HCT116 (cell line): ENCODE results near the gene AMOT. TPM values are rescaled to one million over a fixed set of nuclear protein-coding genes. Genes with fewer than 3 reads are reported as not detected.
A peak's percentile ranks its signal among the peaks of the same experiment; 100 is the strongest.

Experiments
- ATAC-seq: fragments of 200-7000 bp; cut with Tn5 transposase; 2 replicates; pipeline ENCODE4 v1.9.1; 2020; ENCODE audit warnings: mild to moderate bottlenecking, moderate library complexity
- Bru-seq: library from RNA; stranded (reverse); fragments of 400-500 nt; gene quantifications from one replicate; lab custom pipeline; 2021; lab: Mats Ljungman, UMichigan
- BruChase-seq, 2 experiments: library from RNA; stranded (reverse); fragments of 400-500 nt; gene quantifications; one replicate each; lab custom pipeline; 2021; lab: Mats Ljungman, UMichigan
- BruUV-seq: library from RNA; stranded (reverse); fragments of 400-500 nt; replicated peaks from 2 replicates; lab custom pipeline; 2021; lab: Mats Ljungman, UMichigan
- CTCF ChIA-PET: fragments of 300-600 bp; sonication (Branson Sonifier 250); formaldehyde crosslinking; loops from one replicate; lab custom pipeline; 2021; ENCODE audit warnings: antibody characterized with exemption; lab: Charles Lee
- POLR2A ChIA-PET: fragments of 300-600, 350-600 bp; sonication (Branson Sonifier 250); formaldehyde crosslinking; loops from one replicate; lab custom pipeline; 2021; ENCODE audit warnings: antibody characterized with exemption; lab: Charles Lee
- RAD21 ChIA-PET, 2 experiments: fragments of 300-600 bp; sonication (Branson Sonifier 250); formaldehyde crosslinking; loops; one replicate each; lab custom pipeline; 2023; ENCODE audit warnings: low total read pairs in 2 of 2; ENCODE audit not compliant: uncharacterized antibody in 2 of 2, unreplicated experiment in 2 of 2, low non-redundant PET in 1 of 2; lab: Charles Lee
- DNase-seq: peaks from one replicate; pipeline ENCODE4 v3.0.0-alpha.2; 2010; ENCODE audit warnings: low read depth, low spot score
- H2AFZ ChIP-seq: fragments of 200-600 bp; shearing (Covaris generic), sonication (generic); 2 replicates; pipeline ENCODE4 v1.6.1; 2017; ENCODE audit warnings: low read depth, mixed run types, mixed read lengths, antibody characterized with exemption, low read length; ENCODE audit not compliant: poor library complexity, severe bottlenecking
- H3K27ac ChIP-seq: 2 replicates; pipeline ENCODE4 v1.5.1; 2012; ENCODE audit warnings: low read depth, low read length
- H3K27me3 ChIP-seq: fragments of 200-600 bp; sonication (generic); 2 replicates; pipeline ENCODE4 v1.6.1; 2016; ENCODE audit warnings: mixed run types, low read length, mixed read lengths; ENCODE audit not compliant: insufficient read depth
- H3K36me3 ChIP-seq, 2 experiments: fragments of 200-500 bp in 1 of 2; fragments of 200-600 bp in 1 of 2; sonication (Bioruptor generic) in 1 of 2; sonication (generic) in 1 of 2; 2 replicates each; pipeline versions ENCODE4 v1.5.1 to v1.6.1; 2014 to 2016; ENCODE audit warnings: low read length in 2 of 2, inconsistent platforms in 1 of 2, mixed read lengths in 1 of 2, mixed run types in 1 of 2; ENCODE audit not compliant: insufficient read depth in 2 of 2, control insufficient read depth in 1 of 2
- H3K4me1 ChIP-seq, 2 experiments: fragments of 200-600 bp in 1 of 2; sonication (generic) in 1 of 2; 2 replicates each; pipeline versions ENCODE4 v1.5.1 to v1.6.1; 2012 to 2017; ENCODE audit warnings: low read length in 2 of 2, inconsistent platforms in 1 of 2, mild to moderate bottlenecking in 1 of 2, mixed read lengths in 1 of 2, mixed run types in 1 of 2, moderate library complexity in 1 of 2; ENCODE audit not compliant: insufficient read depth in 2 of 2, control insufficient read depth in 1 of 2
- H3K4me2 ChIP-seq: fragments of 200-600 bp; sonication (generic); 2 replicates; pipeline ENCODE4 v1.6.1; 2017; ENCODE audit warnings: mixed run types, low read length, mixed read lengths
- H3K4me3 ChIP-seq, 2 experiments: fragments of 200-600 bp in 1 of 2; sonication (generic) in 1 of 2; replicated peaks in 1 of 2; 2 replicates each; pipeline ENCODE4 v1.5.1; 2011 to 2016; ENCODE audit warnings: low read length in 2 of 2, control low read depth in 1 of 2, low read depth in 1 of 2, mild to moderate bottlenecking in 1 of 2, mixed read lengths in 1 of 2, mixed run types in 1 of 2
- H3K79me2 ChIP-seq: fragments of 200-600 bp; sonication (generic); 2 replicates; pipeline ENCODE4 v1.6.1; 2017; ENCODE audit warnings: mild to moderate bottlenecking, mixed run types, low read length, moderate library complexity, mixed read lengths; ENCODE audit not compliant: insufficient read depth
- H3K9ac ChIP-seq: fragments of 200-600 bp; sonication (generic); 2 replicates; pipeline ENCODE4 v1.6.1; 2016; ENCODE audit warnings: low read length, mixed read lengths
- H3K9me2 ChIP-seq: fragments of 200-600 bp; sonication (generic), shearing (Covaris generic); 2 replicates; pipeline ENCODE4 v1.6.1; 2017; ENCODE audit warnings: mixed run types, mild to moderate bottlenecking, moderate library complexity; ENCODE audit not compliant: insufficient read depth
- H3K9me3 ChIP-seq, 2 experiments: fragments of 200-500 bp in 1 of 2; fragments of 200-600 bp in 1 of 2; sonication (Bioruptor generic) in 1 of 2; sonication (generic) in 1 of 2; 2 replicates each; pipeline ENCODE4 v1.6.1; 2014 to 2017; ENCODE audit warnings: low read length in 2 of 2, mixed read lengths in 2 of 2, inconsistent platforms in 1 of 2, low read depth in 1 of 2, mild to moderate bottlenecking in 1 of 2, mixed run types in 1 of 2, moderate library complexity in 1 of 2; ENCODE audit not compliant: control insufficient read depth in 1 of 2, insufficient read depth in 1 of 2
- H4K20me1 ChIP-seq: fragments of 200-600 bp; sonication (generic), shearing (Covaris generic); 2 replicates; pipeline ENCODE4 v1.6.1; 2017; ENCODE audit warnings: mixed run types, mild to moderate bottlenecking, moderate library complexity; ENCODE audit not compliant: insufficient read depth
- EGR1 ChIP-seq: IDR thresholded peaks from 2 replicates; pipeline ENCODE4 v1.6.1; 2012; ENCODE audit warnings: low read depth
- POLR2A ChIP-seq: IDR thresholded peaks from 2 replicates; pipeline ENCODE4 v1.7.0; 2011; ENCODE audit warnings: borderline replicate concordance; ENCODE audit not compliant: insufficient read depth, insufficient read length; ENCODE audit errors: extremely low read depth
- POLR2AphosphoS5 ChIP-seq: IDR thresholded peaks from 2 replicates; pipeline ENCODE4 v1.6.1; 2011; ENCODE audit warnings: mild to moderate bottlenecking, low read depth, low read length, moderate library complexity
- SIN3A ChIP-seq: IDR thresholded peaks from 2 replicates; pipeline ENCODE4 v1.6.1; 2012; ENCODE audit warnings: low read depth
- SRF ChIP-seq: IDR thresholded peaks from 2 replicates; pipeline ENCODE4 v1.6.1; 2012; ENCODE audit warnings: low read depth
- TCF7L2 ChIP-seq: IDR thresholded peaks from 2 replicates; pipeline ENCODE4 v1.7.0; 2011; ENCODE audit warnings: borderline replicate concordance, inconsistent platforms; ENCODE audit not compliant: insufficient read depth, insufficient read length; ENCODE audit errors: extremely low read depth
- YY1 ChIP-seq: IDR thresholded peaks from 2 replicates; pipeline ENCODE4 v1.6.1; 2011; ENCODE audit warnings: low read length, low read depth, moderate library complexity, mild to moderate bottlenecking; ENCODE audit not compliant: insufficient replicate concordance; ENCODE audit errors: extremely low read depth
- intact Hi-C: fragments of 100-400 bp; cut with micrococcal nuclease; formaldehyde crosslinking; loops from 2 replicates; pipeline ENCODE4 v1.10.0; 2022
- long read RNA-seq: library from polyadenylated mRNA; unstranded; transcript quantifications from one replicate; pipeline ENCODE4 v2.0.0, GENCODE V29; 2021; ENCODE audit not compliant: unreplicated experiment
- polyA plus RNA-seq: library from polyadenylated mRNA; unstranded; fragments of >200 nt; gene quantifications from 2 replicates; pipeline ENCODE4 v1.2.1, GENCODE V29; 2012; ENCODE audit warnings: missing spikeins
- total RNA-seq: library from RNA; stranded (reverse); gene quantifications from one replicate; pipeline ENCODE4 v1.2.1, GENCODE V29; 2021; ENCODE audit not compliant: unreplicated experiment
- TF ChIP-seq, protein P1 (sequence below): IDR thresholded peaks from 2 replicates; pipeline ENCODE4 v1.6.1; 2012
- TF ChIP-seq, protein P2 (sequence below), 3 experiments: fragments of 200-600 bp in 1 of 3; sonication (generic) in 1 of 3; IDR thresholded peaks in 2 of 3; conservative IDR thresholded peaks in 1 of 3; 2 replicates each; pipeline ENCODE4 v1.5.1; 2012 to 2017; ENCODE audit warnings: low read depth in 2 of 3, low read length in 2 of 3, antibody characterized with exemption in 1 of 3, borderline replicate concordance in 1 of 3, control low read depth in 1 of 3, mild to moderate bottlenecking in 1 of 3, mixed read lengths in 1 of 3, mixed run types in 1 of 3, moderate library complexity in 1 of 3; ENCODE audit not compliant: insufficient read depth in 1 of 3

The AMOT gene, protein sequence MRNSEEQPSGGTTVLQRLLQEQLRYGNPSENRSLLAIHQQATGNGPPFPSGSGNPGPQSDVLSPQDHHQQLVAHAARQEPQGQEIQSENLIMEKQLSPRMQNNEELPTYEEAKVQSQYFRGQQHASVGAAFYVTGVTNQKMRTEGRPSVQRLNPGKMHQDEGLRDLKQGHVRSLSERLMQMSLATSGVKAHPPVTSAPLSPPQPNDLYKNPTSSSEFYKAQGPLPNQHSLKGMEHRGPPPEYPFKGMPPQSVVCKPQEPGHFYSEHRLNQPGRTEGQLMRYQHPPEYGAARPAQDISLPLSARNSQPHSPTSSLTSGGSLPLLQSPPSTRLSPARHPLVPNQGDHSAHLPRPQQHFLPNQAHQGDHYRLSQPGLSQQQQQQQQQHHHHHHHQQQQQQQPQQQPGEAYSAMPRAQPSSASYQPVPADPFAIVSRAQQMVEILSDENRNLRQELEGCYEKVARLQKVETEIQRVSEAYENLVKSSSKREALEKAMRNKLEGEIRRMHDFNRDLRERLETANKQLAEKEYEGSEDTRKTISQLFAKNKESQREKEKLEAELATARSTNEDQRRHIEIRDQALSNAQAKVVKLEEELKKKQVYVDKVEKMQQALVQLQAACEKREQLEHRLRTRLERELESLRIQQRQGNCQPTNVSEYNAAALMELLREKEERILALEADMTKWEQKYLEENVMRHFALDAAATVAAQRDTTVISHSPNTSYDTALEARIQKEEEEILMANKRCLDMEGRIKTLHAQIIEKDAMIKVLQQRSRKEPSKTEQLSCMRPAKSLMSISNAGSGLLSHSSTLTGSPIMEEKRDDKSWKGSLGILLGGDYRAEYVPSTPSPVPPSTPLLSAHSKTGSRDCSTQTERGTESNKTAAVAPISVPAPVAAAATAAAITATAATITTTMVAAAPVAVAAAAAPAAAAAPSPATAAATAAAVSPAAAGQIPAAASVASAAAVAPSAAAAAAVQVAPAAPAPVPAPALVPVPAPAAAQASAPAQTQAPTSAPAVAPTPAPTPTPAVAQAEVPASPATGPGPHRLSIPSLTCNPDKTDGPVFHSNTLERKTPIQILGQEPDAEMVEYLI
- total RNA-seq (7.7 TPM), Bru-seq, nascent RNA (percentile 29 among the genes with signal in this experiment), BruChase-seq, experiment 1, labeled RNA remaining after a 6-hour chase (percentile 39 among the genes with signal in this experiment), BruChase-seq, experiment 2, labeled RNA remaining after a 2-hour chase (percentile 37 among the genes with signal in this experiment)
- 2.5 and 3.3 TPM in 2 replicates for polyA plus RNA-seq
- long read RNA-seq, partial matches to known transcripts, result 0 of 1 reads
- long read RNA-seq, other reads (novel, unspliced or antisense), result 1 of 1 reads

DNA sequence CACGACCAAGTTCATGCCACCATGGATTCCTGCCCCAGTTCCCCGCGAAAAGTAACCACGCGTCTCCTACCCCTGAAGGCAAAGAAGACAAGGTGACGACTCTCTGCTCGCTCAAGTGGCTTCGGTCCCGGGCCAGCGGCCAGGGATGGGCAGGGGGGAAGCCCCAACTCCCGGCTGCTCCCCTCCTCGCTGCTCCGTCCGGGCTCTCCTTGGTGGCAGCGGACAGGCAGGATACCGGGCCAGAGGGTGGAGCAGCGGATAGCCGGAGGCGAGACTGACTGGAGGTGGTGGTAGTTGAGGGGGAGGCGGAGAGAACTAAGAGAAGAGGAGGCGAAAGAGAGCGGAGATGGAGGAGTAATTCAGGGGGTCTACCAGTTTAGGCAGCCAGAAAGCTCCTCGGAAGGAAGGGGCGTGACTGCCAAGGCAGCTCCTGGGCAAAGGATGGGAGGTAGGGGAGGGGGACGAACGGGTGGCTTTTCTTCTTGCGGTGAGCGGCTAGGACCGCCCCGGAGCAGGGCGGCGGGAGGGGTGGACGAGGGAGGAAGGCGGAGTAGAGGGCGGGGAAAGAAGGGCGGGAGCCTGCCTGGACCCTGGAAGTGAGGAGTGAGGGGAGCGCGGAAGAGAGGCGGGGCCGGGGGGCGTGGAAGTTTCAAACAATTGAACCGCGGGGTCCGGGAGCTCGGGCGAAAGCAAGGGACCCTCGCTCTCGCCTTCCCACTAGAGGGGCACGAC, at the start of gene AMOT:
Gene AMOT (minus strand): TSS at position 450 of the 732 bp plus-strand sequence. CDS start 17,705 bp downstream, outside the sequence.
- TF ChIP-seq POLR2A, result no peak
- no peak for TF ChIP-seq TCF7L2
- TF ChIP-seq, protein P1, sequence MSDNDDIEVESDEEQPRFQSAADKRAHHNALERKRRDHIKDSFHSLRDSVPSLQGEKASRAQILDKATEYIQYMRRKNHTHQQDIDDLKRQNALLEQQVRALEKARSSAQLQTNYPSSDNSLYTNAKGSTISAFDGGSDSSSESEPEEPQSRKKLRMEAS, result peak; percentile 18; the same call in 1 of the 2 replicates
- TF ChIP-seq SIN3A, result no peak
- TF ChIP-seq SRF, result no peak
- no peak for TF ChIP-seq EGR1
- 0 out of 2 replicates have a peak, but pooled peaks have one; percentile 15 for TF ChIP-seq POLR2AphosphoS5
- TF ChIP-seq YY1, result no peak
- TF ChIP-seq, protein P2, sequence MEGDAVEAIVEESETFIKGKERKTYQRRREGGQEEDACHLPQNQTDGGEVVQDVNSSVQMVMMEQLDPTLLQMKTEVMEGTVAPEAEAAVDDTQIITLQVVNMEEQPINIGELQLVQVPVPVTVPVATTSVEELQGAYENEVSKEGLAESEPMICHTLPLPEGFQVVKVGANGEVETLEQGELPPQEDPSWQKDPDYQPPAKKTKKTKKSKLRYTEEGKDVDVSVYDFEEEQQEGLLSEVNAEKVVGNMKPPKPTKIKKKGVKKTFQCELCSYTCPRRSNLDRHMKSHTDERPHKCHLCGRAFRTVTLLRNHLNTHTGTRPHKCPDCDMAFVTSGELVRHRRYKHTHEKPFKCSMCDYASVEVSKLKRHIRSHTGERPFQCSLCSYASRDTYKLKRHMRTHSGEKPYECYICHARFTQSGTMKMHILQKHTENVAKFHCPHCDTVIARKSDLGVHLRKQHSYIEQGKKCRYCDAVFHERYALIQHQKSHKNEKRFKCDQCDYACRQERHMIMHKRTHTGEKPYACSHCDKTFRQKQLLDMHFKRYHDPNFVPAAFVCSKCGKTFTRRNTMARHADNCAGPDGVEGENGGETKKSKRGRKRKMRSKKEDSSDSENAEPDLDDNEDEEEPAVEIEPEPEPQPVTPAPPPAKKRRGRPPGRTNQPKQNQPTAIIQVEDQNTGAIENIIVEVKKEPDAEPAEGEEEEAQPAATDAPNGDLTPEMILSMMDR (IDR thresholded peaks at IDR 0.05 in 2 of 3, conservative IDR thresholded peaks at IDR 0.05 in 1 of 3; ENCODE audit: borderline replicate concordance in 1 of 3, insufficient read depth in 1 of 3, low read depth in 2 of 3, low read length in 2 of 3), result no peak
- H3K4me1 ChIP-seq, result peaks cover 0 to 4% of the 10 kb centered on the region in 2 experiments; a peak in 1 of 4 replicates
- DNase-seq (peak; percentile 42), ATAC-seq (peak; percentile 86)
- no peaks in the 10 kb centered on the region for H3K27me3 ChIP-seq
- no peaks in the 10 kb centered on the region for H3K9me2 ChIP-seq
- no peaks in the 10 kb centered on the region for H3K9me3 ChIP-seq
- H3K4me3 ChIP-seq, result peak within 1 kb of the TSS; percentile 57 to 65
- peak within 1 kb of the TSS; percentile 45 for H2AFZ ChIP-seq
- H3K27ac ChIP-seq, result peak within 1 kb of the TSS; percentile 47; the same call in 1 of the 2 replicates
- H3K79me2 ChIP-seq, result no peaks in the 10 kb centered on the region
- BruUV-seq, result no TSS peak
- no peaks in the 10 kb centered on the region for H3K36me3 ChIP-seq
- ChIA-PET RAD21 (no interaction called here), POLR2A (no interaction called here), CTCF (interaction anchor here (0.7 kb wide), 1 partner anchor 1510 kb away, joined by 4 read pairs; no protein-coding TSS in a partner anchor)
- no peaks in the 10 kb centered on the region for H4K20me1 ChIP-seq
- peak within 1 kb of the TSS; percentile 32 for H3K9ac ChIP-seq
- H3K4me2 ChIP-seq, result peak within 1 kb of the TSS; percentile 87
- intact Hi-C loops, result no loop called here
